WTC11 (cell line): Measurements from ENCODE around the gene IRAK2. TPM values are rescaled to one million over a fixed set of nuclear protein-coding genes. Genes with fewer than 3 reads are reported as not detected.
"Not testable (repeated sequence)": the region's sequence is repeated elsewhere in the genome, so short reads cannot be mapped to it uniquely, and the experiment has no call there.

Experiments used
- ATAC-seq: fragments of 200-7000 bp; cut with Tn5 transposase; 2 replicates; pipeline ENCODE4 v1.10.0; 2021; ENCODE audit warnings: mild to moderate bottlenecking, moderate library complexity
- CTCF ChIA-PET: fragments of 300-600 bp; sonication (Branson Sonifier 250); formaldehyde crosslinking; loops from one replicate; lab custom pipeline; 2021; ENCODE audit warnings: antibody characterized with exemption; lab: Charles Lee
- POLR2A ChIA-PET: fragments of 350-600 bp; sonication (Branson Sonifier 250); formaldehyde crosslinking; loops from one replicate; lab custom pipeline; 2021; ENCODE audit warnings: antibody characterized with exemption; lab: Charles Lee
- DNase-seq: peaks from one replicate; pipeline ENCODE4 v3.0.0; 2021; ENCODE audit warnings: low spot score
- H3K27ac Mint-ChIP-seq: 2 replicates; pipeline ENCODE4 v1.8.0; 2021; ENCODE audit warnings: mixed read lengths
- H3K27me3 Mint-ChIP-seq: 2 replicates; pipeline ENCODE4 v1.8.0; 2021; ENCODE audit warnings: low read depth, mild to moderate bottlenecking, moderate library complexity, mixed read lengths
- H3K36me3 Mint-ChIP-seq: 2 replicates; pipeline ENCODE4 v1.8.0; 2021; ENCODE audit warnings: mixed read lengths
- H3K4me1 Mint-ChIP-seq: 2 replicates; pipeline ENCODE4 v1.8.0; 2022; ENCODE audit warnings: mixed read lengths
- H3K4me3 Mint-ChIP-seq: 2 replicates; pipeline ENCODE4 v1.8.0; 2021; ENCODE audit warnings: mild to moderate bottlenecking, moderate library complexity, mixed read lengths
- H3K9me3 Mint-ChIP-seq: 2 replicates; pipeline ENCODE4 v1.8.0; 2021; ENCODE audit warnings: mixed read lengths
- AR ChIP-seq: fragments of 250-450 bp; sonication (Bioruptor Pico); IDR thresholded peaks from 2 replicates; pipeline ENCODE4 v1.9.0; 2021; ENCODE audit warnings: mild to moderate bottlenecking
- ATF2 ChIP-seq: sonication (generic); formaldehyde crosslinking; IDR thresholded peaks from 2 replicates; pipeline ENCODE4 v1.8.1; 2022; ENCODE audit warnings: low read depth, missing genetic modification reagents, borderline replicate concordance
- E2F5 ChIP-seq: sonication (generic); formaldehyde crosslinking; IDR thresholded peaks from 2 replicates; pipeline ENCODE4 v1.8.1; 2022; ENCODE audit warnings: mild to moderate bottlenecking, moderate library complexity, missing genetic modification reagents
- FOXJ3 ChIP-seq: sonication (generic); formaldehyde crosslinking; IDR thresholded peaks from 2 replicates; pipeline ENCODE4 v1.9.0; 2021; ENCODE audit warnings: missing genetic modification reagents, mild to moderate bottlenecking, borderline replicate concordance
- GRHL2 ChIP-seq: fragments of 250-450 bp; sonication (Bioruptor Pico); IDR thresholded peaks from 2 replicates; pipeline ENCODE4 v1.8.0; 2022; ENCODE audit warnings: mild to moderate bottlenecking, moderate library complexity; ENCODE audit not compliant: insufficient replicate concordance, severe bottlenecking
- GTF2I ChIP-seq: fragments of 250-450 bp; sonication (Bioruptor Pico); conservative IDR thresholded peaks from 2 replicates; pipeline ENCODE4 v1.4.0; 2021; ENCODE audit warnings: mild to moderate bottlenecking
- HMGA2 ChIP-seq: fragments of 250-450 bp; sonication (Bioruptor Pico); IDR thresholded peaks from 2 replicates; pipeline ENCODE4 v1.4.0; 2021; ENCODE audit warnings: mild to moderate bottlenecking, moderate library complexity
- JUN ChIP-seq: sonication (generic); formaldehyde crosslinking; IDR thresholded peaks from 2 replicates; pipeline ENCODE4 v1.8.0; 2023; ENCODE audit warnings: mild to moderate bottlenecking, missing genetic modification reagents
- NR1H2 ChIP-seq: sonication (generic); formaldehyde crosslinking; IDR thresholded peaks from 2 replicates; pipeline ENCODE4 v1.9.0; 2021; ENCODE audit warnings: mild to moderate bottlenecking, moderate library complexity, missing genetic modification reagents
- NR2C2 ChIP-seq: sonication (generic); formaldehyde crosslinking; IDR thresholded peaks from 2 replicates; pipeline ENCODE4 v1.8.0; 2022; ENCODE audit warnings: mild to moderate bottlenecking, missing genetic modification reagents
- PRDM15 ChIP-seq: sonication (generic); formaldehyde crosslinking; IDR thresholded peaks from 2 replicates; pipeline ENCODE4 v1.8.0; 2022; ENCODE audit warnings: missing genetic modification reagents
- SMAD4 ChIP-seq: sonication (generic); formaldehyde crosslinking; IDR thresholded peaks from 2 replicates; pipeline ENCODE4 v1.8.0; 2022; ENCODE audit warnings: mild to moderate bottlenecking, missing genetic modification reagents
- SP1 ChIP-seq: sonication (generic); formaldehyde crosslinking; conservative IDR thresholded peaks from 2 replicates; pipeline ENCODE4 v1.8.1; 2022; ENCODE audit warnings: missing genetic modification reagents
- ZBTB43 ChIP-seq: sonication (generic); formaldehyde crosslinking; IDR thresholded peaks from 2 replicates; pipeline ENCODE4 v1.8.1; 2023; ENCODE audit warnings: mild to moderate bottlenecking, missing genetic modification reagents
- ZNF317 ChIP-seq: sonication (generic); formaldehyde crosslinking; IDR thresholded peaks from 2 replicates; pipeline ENCODE4 v1.8.1; 2023; ENCODE audit warnings: low read depth, mild to moderate bottlenecking, moderate library complexity, missing genetic modification reagents, borderline replicate concordance
- ZSCAN18 ChIP-seq: fragments of 250-450 bp; sonication (Bioruptor Pico); IDR thresholded peaks from 2 replicates; pipeline ENCODE4 v2.1.2; 2022; ENCODE audit warnings: mild to moderate bottlenecking, moderate library complexity
- total RNA-seq: library from RNA; stranded (reverse); gene quantifications from 3 replicates; pipeline ENCODE4 v1.2.3, GENCODE V29; 2021

IRAK2 gene
- total RNA-seq, 1 experiment from 2014 or later: 1.4 TPM

- CTCF ChIA-PET: no interaction called here
- Mint-ChIP-seq H3K27me3 (0 out of 2 replicates have a peak, but pooled peaks cover 3% of the 10 kb centered on the region), H3K9me3 (no peaks in the 10 kb centered on the region), H3K36me3 (no peaks in the 10 kb centered on the region), H3K4me1 (no peaks in the 10 kb centered on the region), H3K4me3 (no peak overlapping the region), H3K27ac (no peak overlapping the region)
- TF ChIP-seq SMAD4 (CRISPR knock-in tag) (no peak), HMGA2 (CRISPR knock-in tag) (no peak), NR2C2 (CRISPR knock-in tag) (no peak), JUN (CRISPR knock-in tag) (no peak), ZBTB43 (CRISPR knock-in tag) (no peak), ZNF317 (CRISPR knock-in tag) (no peak), GTF2I (CRISPR knock-in tag) (no peak), ZSCAN18 (CRISPR knock-in tag) (no peak), AR (CRISPR knock-in tag) (no peak), FOXJ3 (CRISPR knock-in tag) (no peak), PRDM15 (CRISPR knock-in tag) (no peak), SP1 (no peak), NR1H2 (CRISPR knock-in tag) (no peak), E2F5 (no peak), GRHL2 (CRISPR knock-in tag) (no peak), ATF2 (CRISPR knock-in tag) (no peak)
- POLR2A ChIA-PET: no interaction called here
- ATAC-seq (no peak), DNase-seq (no peak)
Measured at GRCh38 chr3:10162185-10162584, 2.5 kb upstream of the IRAK2 start.

GRCh38 chr3:10164201-10164545 is 546 bp upstream of the IRAK2 start:
- H3K36me3 Mint-ChIP-seq, H3K27me3 Mint-ChIP-seq, ATAC-seq, POLR2A ChIA-PET, H3K4me1 Mint-ChIP-seq, H3K27ac Mint-ChIP-seq, DNase-seq: not testable (repeated sequence)
- CTCF ChIA-PET: interaction anchor here (0.7 to 1.0 kb wide), 3 partner anchors 34 to 83 kb away, joined by 3 to 7 read pairs (median 6); no protein-coding TSS in a partner anchor
- Mint-ChIP-seq H3K9me3 (peaks cover 10% of the 10 kb centered on the region), H3K4me3 (peak overlapping the region; percentile 55)
